GM19452 (cell line): ENCODE results near the gene APOO.

ENCODE experiments used
- ATAC-seq: cut with Tn5 transposase; IDR thresholded peaks from one replicate; pipeline ENCODE4 v1.9.1; 2021; ENCODE audit not compliant: unreplicated experiment

The APOO gene

DNA sequence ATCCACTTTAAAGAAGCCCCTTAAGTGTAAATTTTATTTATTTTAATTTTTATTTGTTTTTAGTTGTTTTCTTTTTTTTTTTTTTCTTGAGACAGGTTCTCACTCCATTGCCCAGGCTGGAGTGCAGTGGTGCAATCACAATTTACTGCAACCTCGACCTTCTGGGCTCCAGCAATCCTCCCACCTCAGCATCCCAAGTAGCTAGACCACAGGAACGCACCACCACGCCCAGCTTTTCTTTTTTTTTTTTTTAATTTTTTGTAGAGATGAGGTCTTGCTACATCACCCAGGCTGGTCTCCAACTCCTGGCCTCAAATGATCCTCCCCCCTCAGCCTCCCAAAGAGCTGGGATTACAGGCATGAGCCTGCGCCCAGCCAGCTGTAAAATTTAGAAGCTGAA is 118.8 kb downstream of the APOO start:
- no peak for ATAC-seq

DNA sequence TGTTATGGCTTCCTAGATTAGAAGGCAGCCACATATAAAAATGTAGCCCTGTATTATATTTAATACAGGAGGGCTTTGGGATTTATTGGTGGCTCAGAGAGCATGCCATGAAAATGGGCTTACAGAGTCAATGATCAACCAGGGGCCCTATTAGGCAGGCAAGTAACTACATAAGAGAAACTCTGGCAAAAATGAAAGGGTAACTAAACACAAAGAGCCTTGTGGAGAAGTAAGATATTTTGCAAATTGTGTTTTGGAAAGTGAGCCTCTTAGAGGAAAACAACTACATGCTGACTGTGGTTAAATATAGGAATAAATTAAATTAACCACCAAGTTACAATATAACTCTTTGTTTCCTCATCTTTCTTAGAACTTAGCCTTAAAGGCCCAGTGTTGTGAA is 119.2 kb downstream of the APOO start:
- peak; percentile 63 for ATAC-seq

DNA sequence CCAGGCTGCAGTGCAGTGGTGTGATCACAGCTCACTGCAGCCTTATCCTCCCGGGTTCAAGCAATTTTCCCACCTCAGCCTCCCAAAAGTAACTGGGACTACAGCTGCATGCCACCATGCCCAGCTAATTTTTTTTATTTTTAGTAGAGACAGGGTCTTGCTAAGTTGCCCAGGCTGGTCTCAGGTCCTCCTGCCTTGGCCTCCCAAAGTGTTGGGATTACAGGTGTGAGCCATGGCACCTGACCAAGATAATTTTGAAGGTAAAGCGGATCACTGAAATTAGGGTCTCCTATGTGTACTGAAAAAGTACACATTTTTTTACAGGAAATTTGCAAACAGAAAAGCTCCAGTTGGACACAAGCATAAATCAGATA is 120.0 kb downstream of the APOO start:
- ATAC-seq = no peak

DNA sequence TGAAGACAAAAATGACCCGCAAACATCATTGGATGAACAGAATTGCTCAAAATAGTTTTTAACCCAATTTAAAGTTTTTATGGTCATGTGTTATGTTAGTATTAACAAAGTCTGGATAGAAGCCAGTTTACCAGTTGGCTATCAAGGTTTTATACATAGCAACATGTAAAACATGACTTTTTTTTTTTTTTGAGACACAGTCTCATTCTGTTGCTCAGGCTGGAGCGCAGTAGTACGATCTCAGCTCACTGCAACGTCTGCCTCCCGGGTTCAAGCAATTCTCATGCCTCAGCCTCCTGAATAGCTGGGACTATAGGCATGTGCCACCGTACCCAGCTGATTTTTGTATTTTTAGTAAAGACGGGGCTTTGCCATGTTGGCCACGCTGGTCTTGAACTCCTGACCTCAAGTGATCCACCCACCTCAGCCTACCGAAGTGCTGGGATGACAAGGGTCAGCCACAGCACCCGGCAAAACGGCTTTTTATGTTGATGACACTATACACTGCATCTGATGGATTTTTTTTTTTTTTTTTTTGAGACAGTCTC is 121.4 kb downstream of the APOO start:
- ATAC-seq = no peak

DNA sequence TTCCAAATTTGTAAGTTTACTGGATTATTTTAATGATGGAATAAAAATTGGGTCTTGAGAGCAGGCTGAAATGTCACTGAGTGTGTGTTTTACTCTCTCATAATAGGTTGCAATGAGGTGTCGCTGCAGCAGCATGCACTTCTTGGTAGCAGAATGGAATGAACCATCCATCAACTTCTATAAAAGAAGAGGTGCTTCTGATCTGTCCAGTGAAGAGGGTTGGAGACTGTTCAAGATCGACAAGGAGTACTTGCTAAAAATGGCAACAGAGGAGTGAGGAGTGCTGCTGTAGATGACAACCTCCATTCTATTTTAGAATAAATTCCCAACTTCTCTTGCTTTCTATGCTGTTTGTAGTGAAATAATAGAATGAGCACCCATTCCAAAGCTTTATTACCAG is 122.2 kb downstream of the APOO start:
- ATAC-seq = no peak

DNA sequence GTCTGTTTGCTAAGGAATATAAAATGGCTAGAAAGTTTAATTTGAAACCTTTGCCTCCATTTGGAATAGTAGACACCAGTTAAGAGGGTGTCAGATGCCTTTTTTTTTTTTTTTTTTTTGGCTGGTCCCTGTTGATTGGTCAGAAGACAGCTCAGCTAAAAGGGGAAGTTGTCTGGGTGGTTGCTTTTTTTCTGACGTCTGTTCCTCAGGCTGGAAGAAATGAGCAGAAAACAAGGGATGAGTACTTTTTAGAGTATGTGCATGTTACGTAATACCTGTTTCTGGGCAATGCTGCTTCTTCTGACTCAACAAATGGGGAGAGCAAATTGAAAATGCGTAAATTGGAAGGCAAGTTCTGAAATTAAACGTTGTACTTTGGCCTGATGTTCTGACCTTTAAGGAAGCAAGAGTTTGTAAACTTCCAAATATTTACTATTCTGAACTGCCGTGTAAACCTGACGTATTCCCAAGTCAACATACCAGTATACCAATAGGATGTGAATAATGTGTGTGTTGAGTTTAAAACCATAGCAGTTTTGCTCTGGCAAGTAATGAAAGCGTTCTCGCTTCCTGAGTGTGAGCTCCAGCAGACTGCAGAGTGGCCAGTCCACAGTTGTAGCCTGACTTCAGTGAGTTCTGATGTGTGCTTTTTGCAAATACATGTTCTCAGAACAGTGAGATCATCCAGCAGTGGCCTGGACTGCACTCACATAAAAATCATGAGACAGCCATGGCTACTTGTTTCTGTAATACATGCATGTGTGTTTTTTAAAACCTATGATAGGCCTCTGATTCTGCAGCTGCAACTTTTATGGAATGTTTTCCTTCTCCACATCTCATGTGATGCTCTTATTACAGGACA is 123.0 kb downstream of the APOO start:
- no peak for ATAC-seq

DNA sequence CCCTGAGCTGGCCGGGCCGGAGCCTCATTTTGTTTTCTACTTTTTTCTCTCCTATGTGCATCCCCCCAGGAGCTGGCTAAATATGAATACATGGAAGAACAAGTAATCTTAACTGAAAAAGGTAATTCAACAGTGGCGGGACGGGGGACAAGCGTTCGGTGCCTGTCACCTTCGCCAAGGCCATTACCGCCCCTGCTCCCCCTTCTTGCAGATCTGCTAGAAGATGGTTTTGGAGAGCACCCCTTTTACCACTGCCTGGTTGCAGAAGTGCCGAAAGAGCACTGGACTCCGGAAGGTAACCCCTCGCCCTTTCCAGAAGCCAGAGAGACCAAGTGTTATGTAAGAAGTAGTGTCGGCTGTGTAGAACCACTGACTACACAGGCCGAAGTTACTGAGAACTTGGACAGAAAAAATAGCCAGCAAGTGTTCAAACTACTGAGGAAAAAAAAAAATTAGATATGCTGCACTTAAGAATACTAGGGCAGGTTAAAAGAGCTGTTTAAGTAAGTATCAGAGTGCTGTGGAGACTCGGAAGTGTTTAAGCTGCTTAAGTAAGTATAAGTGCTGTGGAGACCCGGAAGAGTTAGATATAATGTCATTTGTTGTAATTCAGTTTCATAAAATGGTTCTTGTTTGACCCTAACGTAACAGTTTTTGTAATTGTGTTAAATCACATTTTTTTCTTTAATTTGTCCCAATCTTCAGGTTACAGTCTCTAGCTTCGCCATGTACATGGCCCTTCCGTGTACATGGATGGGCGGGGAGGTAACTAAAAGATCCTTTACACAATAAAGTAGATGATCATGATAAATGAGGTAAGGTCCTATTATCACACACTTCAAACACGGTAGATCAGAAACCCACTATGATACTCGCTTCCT is 123.9 kb downstream of the APOO start:
- ATAC-seq = no peak
